Body of pancreas (tissue), 4 donors: ENCODE measurements around the gene CFAP298. TPM values are rescaled to one million over a fixed set of nuclear protein-coding genes. Genes with fewer than 3 reads are reported as not detected.

Experiments used
- ATAC-seq: fragments of 150-250 bp; one replicate; pipeline ENCODE4 v1.9.1; 2016
- DNase-seq, 4 donors: peaks; one replicate each; pipeline ENCODE4 v3.0.0-alpha.2; 2019
- H3K27ac ChIP-seq, 4 donors: fragments of 200-600 bp; sonication (generic); 1 replicate in 3 of 4; 2 replicates in 1 of 4; pipeline versions ENCODE4 v1.5.1 to v1.6.1; 2016 to 2019; ENCODE audit warnings: mild to moderate bottlenecking in 1 of 4, mixed read lengths in 1 of 4, moderate library complexity in 1 of 4
- H3K27me3 ChIP-seq, 2 donors: fragments of 200-600 bp; sonication (generic); one replicate each; pipeline ENCODE4 v1.6.0; 2016; ENCODE audit warnings: mild to moderate bottlenecking in 1 of 2
- H3K36me3 ChIP-seq, 2 donors: fragments of 200-600 bp; sonication (generic); replicated peaks in 1 of 2; 2 replicates each; pipeline ENCODE4 v1.5.1; 2016; ENCODE audit warnings: low read depth in 2 of 2; ENCODE audit not compliant: insufficient read depth in 1 of 2
- H3K4me1 ChIP-seq: fragments of 200-600 bp; sonication (generic); one replicate; pipeline ENCODE4 v1.6.0; 2016
- H3K4me3 ChIP-seq, 2 donors: fragments of 200-600 bp; sonication (generic); 1 replicate in 1 of 2; 2 replicates in 1 of 2; pipeline ENCODE4 v1.5.1; 2016 to 2019
- H3K9me3 ChIP-seq, 3 donors: fragments of 200-600 bp; sonication (generic); 1 replicate in 2 of 3; 2 replicates in 1 of 3; pipeline ENCODE4 v1.5.1; 2016
- CTCF ChIP-seq, 7 experiments: fragments of 450-650 bp in 4 of 7; fragments of 200-600 bp in 3 of 7; sonication (generic) in 3 of 7; IDR thresholded peaks; one replicate each; pipeline ENCODE4 v1.5.1; 2016 to 2019; ENCODE audit warnings: antibody characterized with exemption in 7 of 7
- POLR2A ChIP-seq, 3 donors: fragments of 450-650 bp; IDR thresholded peaks; one replicate each; pipeline ENCODE4 v1.6.1; 2016; ENCODE audit warnings: antibody characterized with exemption in 3 of 3, mild to moderate bottlenecking in 2 of 3
- WGBS, 2 donors: methylation state at CpG; one replicate each; pipeline ENCODE4 v1.1.5; 2017; 5-methylcytosine and 5-hydroxymethylcytosine counted together
- intact Hi-C: fragments of 100-400 bp; cut with DNase I; formaldehyde crosslinking; loops from one replicate; pipeline ENCODE4 v1.15.1; 2023
- total RNA-seq, 2 donors: library from RNA; depleted of rRNA; stranded (reverse); fragments of >200 nt; gene quantifications; one replicate each; pipeline ENCODE4 v1.1.0, GENCODE V29; 2016

Gene CFAP298
- total RNA-seq, 2 donors from 2014 or later: 15.2 to 23.3 TPM

- DNase-seq (no peak), ATAC-seq (no peak)
- intact Hi-C loops: no loop called here
Observed at GRCh38 chr21:32599091-32599490, 13.1 kb downstream of the CFAP298 start.

GRCh38 chr21:32597205-32597604, 15.0 kb downstream of the CFAP298 start:
- H3K36me3 ChIP-seq: peaks cover 2 to 6% of the 10 kb centered on the region in 2 donors
- no peaks in the 10 kb centered on the region for H3K27me3 ChIP-seq
- H3K4me3 ChIP-seq: no peak overlapping the region
- no peak overlapping the region for H3K27ac ChIP-seq
- DNase-seq (no peak), ATAC-seq (no peak)
- 55 to 70% methylated on average over 6 of the region's 6 CpGs for WGBS, 2 donors
- H3K9me3 ChIP-seq: no peaks in the 10 kb centered on the region
- no peak for TF ChIP-seq POLR2A (IDR thresholded peaks at IDR 0.05)
- TF ChIP-seq CTCF (IDR thresholded peaks at IDR 0.05): no peak
- no peaks in the 10 kb centered on the region for H3K4me1 ChIP-seq
- intact Hi-C loops: no loop called here

More at GRCh38 chr21:32599091-32599490, 13.1 kb downstream of the CFAP298 start:
- 77 to 86% methylated on average over 5 of the region's 5 CpGs for WGBS, 2 donors
- no peaks in the 10 kb centered on the region for H3K4me1 ChIP-seq
- H3K9me3 ChIP-seq: no peaks in the 10 kb centered on the region
- TF ChIP-seq POLR2A (IDR thresholded peaks at IDR 0.05) (no peak), CTCF (IDR thresholded peaks at IDR 0.05) (no peak)
- H3K36me3 ChIP-seq: peaks cover 7 to 19% of the 10 kb centered on the region in 2 donors
- H3K27me3 ChIP-seq: no peaks in the 10 kb centered on the region
- no peak overlapping the region for H3K27ac ChIP-seq
- H3K4me3 ChIP-seq: no peak overlapping the region

GRCh38 chr21:32595431-32595830, 16.7 kb downstream of the CFAP298 start:
- ATAC-seq (no peak), DNase-seq (no peak)
- TF ChIP-seq CTCF (IDR thresholded peaks at IDR 0.05) (no peak), POLR2A (IDR thresholded peaks at IDR 0.05) (no peak)
- Histone ChIP-seq H3K27me3 (no peaks in the 10 kb centered on the region), H3K9me3 (no peaks in the 10 kb centered on the region), H3K4me1 (no peaks in the 10 kb centered on the region), H3K27ac (no peak overlapping the region), H3K4me3 (no peak overlapping the region), H3K36me3 (peaks cover 0 to 4% of the 10 kb centered on the region in 2 donors)
- intact Hi-C loops: no loop called here
- WGBS, 2 donors: 82 to 84% methylated on average over 5 to 11 of the region's 11 CpGs

GRCh38 chr21:32593690-32594089, 18.5 kb downstream of the CFAP298 start:
- intact Hi-C loops: no loop called here
- Histone ChIP-seq H3K27me3 (no peaks in the 10 kb centered on the region), H3K36me3 (no peaks in the 10 kb centered on the region), H3K9me3 (no peaks in the 10 kb centered on the region), H3K27ac (no peak overlapping the region), H3K4me3 (no peak overlapping the region), H3K4me1 (no peaks in the 10 kb centered on the region)
- 54 to 59% methylated on average over 7 to 8 of the region's 8 CpGs for WGBS, 2 donors
- DNase-seq: no peak
- ATAC-seq: no peak
- TF ChIP-seq CTCF (IDR thresholded peaks at IDR 0.05) (no peak), POLR2A (IDR thresholded peaks at IDR 0.05) (no peak)

- Histone ChIP-seq H3K36me3 (no peaks in the 10 kb centered on the region), H3K4me3 (no peak overlapping the region), H3K4me1 (no peaks in the 10 kb centered on the region), H3K27ac (no peak overlapping the region), H3K27me3 (no peaks in the 10 kb centered on the region), H3K9me3 (no peaks in the 10 kb centered on the region)
- intact Hi-C loops: no loop called here
- DNase-seq (no peak), ATAC-seq (no peak)
- no peak for TF ChIP-seq POLR2A (IDR thresholded peaks at IDR 0.05)
- no peak for TF ChIP-seq CTCF (IDR thresholded peaks at IDR 0.05)
- WGBS, 2 donors: 42% methylated on average over 8 to 10 of the region's 10 CpGs
Observed at GRCh38 chr21:32592929-32593502, 19.2 kb downstream of the CFAP298 start.
